WTC11 (cell line): ENCODE data around the gene ITFG1. TPM values are rescaled to one million over a fixed set of nuclear protein-coding genes. Genes with fewer than 3 reads are reported as not detected.
"Not testable (repeated sequence)": the region's sequence is repeated elsewhere in the genome, so short reads cannot be mapped to it uniquely, and the experiment has no call there.

Source experiments
- ATAC-seq: fragments of 200-7000 bp; cut with Tn5 transposase; 2 replicates; pipeline ENCODE4 v1.10.0; 2021; ENCODE audit warnings: mild to moderate bottlenecking, moderate library complexity
- CTCF ChIA-PET: fragments of 300-600 bp; sonication (Branson Sonifier 250); formaldehyde crosslinking; loops from one replicate; lab custom pipeline; 2021; ENCODE audit warnings: antibody characterized with exemption; lab: Charles Lee
- POLR2A ChIA-PET: fragments of 350-600 bp; sonication (Branson Sonifier 250); formaldehyde crosslinking; loops from one replicate; lab custom pipeline; 2021; ENCODE audit warnings: antibody characterized with exemption; lab: Charles Lee
- DNase-seq: peaks from one replicate; pipeline ENCODE4 v3.0.0; 2021; ENCODE audit warnings: low spot score
- H3K27ac Mint-ChIP-seq: 2 replicates; pipeline ENCODE4 v1.8.0; 2021; ENCODE audit warnings: mixed read lengths
- H3K27me3 Mint-ChIP-seq: 2 replicates; pipeline ENCODE4 v1.8.0; 2021; ENCODE audit warnings: low read depth, mild to moderate bottlenecking, moderate library complexity, mixed read lengths
- H3K36me3 Mint-ChIP-seq: 2 replicates; pipeline ENCODE4 v1.8.0; 2021; ENCODE audit warnings: mixed read lengths
- H3K4me1 Mint-ChIP-seq: 2 replicates; pipeline ENCODE4 v1.8.0; 2022; ENCODE audit warnings: mixed read lengths
- H3K4me3 Mint-ChIP-seq: 2 replicates; pipeline ENCODE4 v1.8.0; 2021; ENCODE audit warnings: mild to moderate bottlenecking, moderate library complexity, mixed read lengths
- H3K9me3 Mint-ChIP-seq: 2 replicates; pipeline ENCODE4 v1.8.0; 2021; ENCODE audit warnings: mixed read lengths
- ATF1 ChIP-seq: sonication (generic); formaldehyde crosslinking; IDR thresholded peaks from 2 replicates; pipeline ENCODE4 v1.8.1; 2023; ENCODE audit warnings: mild to moderate bottlenecking, moderate library complexity, missing genetic modification reagents
- ELF4 ChIP-seq: sonication (generic); formaldehyde crosslinking; IDR thresholded peaks from 2 replicates; pipeline ENCODE4 v1.8.1; 2022; ENCODE audit warnings: low read depth, mild to moderate bottlenecking, moderate library complexity, missing genetic modification reagents
- GABPB1 ChIP-seq: sonication (generic); formaldehyde crosslinking; IDR thresholded peaks from 2 replicates; pipeline ENCODE4 v1.8.1; 2023; ENCODE audit warnings: mild to moderate bottlenecking, missing genetic modification reagents
- JAZF1 ChIP-seq: fragments of 250-450 bp; sonication (Bioruptor Pico); IDR thresholded peaks from 2 replicates; pipeline ENCODE4 v1.9.0; 2021; ENCODE audit warnings: moderate library complexity, mild to moderate bottlenecking, inconsistent platforms
- ZNF138 ChIP-seq: sonication (generic); formaldehyde crosslinking; conservative IDR thresholded peaks from 2 replicates; pipeline ENCODE4 v1.8.1; 2022; ENCODE audit warnings: mild to moderate bottlenecking, moderate library complexity, missing genetic modification reagents
- ZNF219 ChIP-seq: sonication (generic); formaldehyde crosslinking; IDR thresholded peaks from 2 replicates; pipeline ENCODE4 v1.8.0; 2023; ENCODE audit warnings: missing genetic modification reagents, mild to moderate bottlenecking, borderline replicate concordance
- total RNA-seq: library from RNA; stranded (reverse); gene quantifications from 3 replicates; pipeline ENCODE4 v1.2.3, GENCODE V29; 2021
- TF ChIP-seq, protein P1 (sequence below): fragments of 250-450 bp; sonication (Bioruptor Pico); IDR thresholded peaks from 2 replicates; pipeline ENCODE4 v1.9.0; 2021; ENCODE audit warnings: mild to moderate bottlenecking
- TF ChIP-seq, protein P2 (sequence below): sonication (generic); formaldehyde crosslinking; IDR thresholded peaks from 2 replicates; pipeline ENCODE4 v1.8.1; 2022; ENCODE audit warnings: mild to moderate bottlenecking, moderate library complexity, missing genetic modification reagents
- TF ChIP-seq, protein P3 (sequence below): sonication (generic); formaldehyde crosslinking; IDR thresholded peaks from 2 replicates; pipeline ENCODE4 v1.8.1; 2022; ENCODE audit warnings: low read depth, mild to moderate bottlenecking, moderate library complexity, missing genetic modification reagents, borderline replicate concordance
- TF ChIP-seq, protein P4 (sequence below): sonication (generic); formaldehyde crosslinking; IDR thresholded peaks from 2 replicates; pipeline ENCODE4 v1.8.0; 2023; ENCODE audit warnings: mild to moderate bottlenecking, missing genetic modification reagents
- TF ChIP-seq, protein P5 (sequence below): sonication (generic); formaldehyde crosslinking; IDR thresholded peaks from 2 replicates; pipeline ENCODE4 v1.8.0; 2023; ENCODE audit warnings: missing genetic modification reagents, mild to moderate bottlenecking, borderline replicate concordance

The ITFG1 gene
- total RNA-seq, 1 experiment from 2014 or later, result 21.1 TPM

DNA sequence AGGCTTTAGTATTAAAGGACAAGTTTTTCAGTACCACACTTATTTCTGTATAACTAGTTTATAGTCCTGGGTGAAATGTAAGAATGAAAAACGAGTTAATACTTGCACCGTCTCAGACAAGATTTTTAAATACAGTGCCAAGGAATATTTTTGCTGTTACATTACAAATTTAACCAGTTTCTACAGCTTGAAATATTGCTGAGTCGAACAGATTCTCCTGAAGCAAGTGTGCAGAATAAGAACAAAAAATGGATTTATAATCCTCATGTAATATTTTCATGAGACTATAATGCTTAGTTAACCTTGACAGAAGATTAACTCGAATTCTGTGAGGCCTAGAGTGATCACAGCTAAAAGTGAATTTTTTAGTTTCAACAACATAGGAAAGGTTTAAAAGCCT is 320.2 kb downstream of the ITFG1 start (continued):
- TF ChIP-seq, protein P1, sequence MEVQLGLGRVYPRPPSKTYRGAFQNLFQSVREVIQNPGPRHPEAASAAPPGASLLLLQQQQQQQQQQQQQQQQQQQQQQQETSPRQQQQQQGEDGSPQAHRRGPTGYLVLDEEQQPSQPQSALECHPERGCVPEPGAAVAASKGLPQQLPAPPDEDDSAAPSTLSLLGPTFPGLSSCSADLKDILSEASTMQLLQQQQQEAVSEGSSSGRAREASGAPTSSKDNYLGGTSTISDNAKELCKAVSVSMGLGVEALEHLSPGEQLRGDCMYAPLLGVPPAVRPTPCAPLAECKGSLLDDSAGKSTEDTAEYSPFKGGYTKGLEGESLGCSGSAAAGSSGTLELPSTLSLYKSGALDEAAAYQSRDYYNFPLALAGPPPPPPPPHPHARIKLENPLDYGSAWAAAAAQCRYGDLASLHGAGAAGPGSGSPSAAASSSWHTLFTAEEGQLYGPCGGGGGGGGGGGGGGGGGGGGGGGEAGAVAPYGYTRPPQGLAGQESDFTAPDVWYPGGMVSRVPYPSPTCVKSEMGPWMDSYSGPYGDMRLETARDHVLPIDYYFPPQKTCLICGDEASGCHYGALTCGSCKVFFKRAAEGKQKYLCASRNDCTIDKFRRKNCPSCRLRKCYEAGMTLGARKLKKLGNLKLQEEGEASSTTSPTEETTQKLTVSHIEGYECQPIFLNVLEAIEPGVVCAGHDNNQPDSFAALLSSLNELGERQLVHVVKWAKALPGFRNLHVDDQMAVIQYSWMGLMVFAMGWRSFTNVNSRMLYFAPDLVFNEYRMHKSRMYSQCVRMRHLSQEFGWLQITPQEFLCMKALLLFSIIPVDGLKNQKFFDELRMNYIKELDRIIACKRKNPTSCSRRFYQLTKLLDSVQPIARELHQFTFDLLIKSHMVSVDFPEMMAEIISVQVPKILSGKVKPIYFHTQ, result no peak
- no peak for TF ChIP-seq JAZF1 (CRISPR knock-in tag)

DNA sequence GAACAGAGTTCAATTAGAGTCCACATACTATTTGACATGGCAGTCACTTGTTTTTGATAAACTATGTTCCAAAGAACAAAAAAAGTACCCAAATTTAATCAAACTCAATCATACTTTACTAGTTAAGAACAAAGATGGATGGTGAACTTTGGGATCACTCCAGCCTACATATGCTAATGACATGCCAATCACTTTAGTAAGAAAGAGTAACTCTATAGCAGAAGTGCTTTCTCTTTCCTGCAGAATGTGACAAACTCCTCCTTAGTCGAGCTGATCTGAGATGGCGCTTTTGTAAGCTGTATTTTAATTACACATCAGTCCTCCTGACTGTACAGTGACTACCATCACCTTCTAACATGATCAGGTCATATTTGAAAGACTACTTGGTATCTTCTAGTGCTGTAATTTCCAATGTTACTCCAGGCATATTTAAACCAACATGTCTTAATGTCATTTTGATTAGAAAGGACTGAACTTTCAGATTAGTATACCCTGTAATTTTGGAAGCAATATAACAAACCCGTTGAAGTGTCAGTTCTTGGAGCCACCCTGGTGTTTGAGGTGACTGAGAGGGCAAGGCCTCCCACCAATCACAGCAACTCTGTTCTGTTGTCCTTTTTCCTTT is 321.2 kb downstream of the ITFG1 start:
- H3K36me3 Mint-ChIP-seq, result no peaks in the 10 kb centered on the region
- ChIA-PET CTCF (no interaction called here), POLR2A (no interaction called here)
- 0 out of 2 replicates have a peak overlapping the region, but pooled peaks have one; percentile 30 for H3K27ac Mint-ChIP-seq
- TF ChIP-seq ZNF219 (CRISPR knock-in tag) (no peak), ATF1 (CRISPR knock-in tag) (no peak), ZNF138 (no peak), ELF4 (CRISPR knock-in tag) (no peak), GABPB1 (CRISPR knock-in tag) (no peak)
- TF ChIP-seq, protein P2, sequence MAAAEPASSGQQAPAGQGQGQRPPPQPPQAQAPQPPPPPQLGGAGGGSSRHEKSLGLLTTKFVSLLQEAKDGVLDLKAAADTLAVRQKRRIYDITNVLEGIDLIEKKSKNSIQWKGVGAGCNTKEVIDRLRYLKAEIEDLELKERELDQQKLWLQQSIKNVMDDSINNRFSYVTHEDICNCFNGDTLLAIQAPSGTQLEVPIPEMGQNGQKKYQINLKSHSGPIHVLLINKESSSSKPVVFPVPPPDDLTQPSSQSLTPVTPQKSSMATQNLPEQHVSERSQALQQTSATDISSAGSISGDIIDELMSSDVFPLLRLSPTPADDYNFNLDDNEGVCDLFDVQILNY, result no peak
- TF ChIP-seq, protein P3, sequence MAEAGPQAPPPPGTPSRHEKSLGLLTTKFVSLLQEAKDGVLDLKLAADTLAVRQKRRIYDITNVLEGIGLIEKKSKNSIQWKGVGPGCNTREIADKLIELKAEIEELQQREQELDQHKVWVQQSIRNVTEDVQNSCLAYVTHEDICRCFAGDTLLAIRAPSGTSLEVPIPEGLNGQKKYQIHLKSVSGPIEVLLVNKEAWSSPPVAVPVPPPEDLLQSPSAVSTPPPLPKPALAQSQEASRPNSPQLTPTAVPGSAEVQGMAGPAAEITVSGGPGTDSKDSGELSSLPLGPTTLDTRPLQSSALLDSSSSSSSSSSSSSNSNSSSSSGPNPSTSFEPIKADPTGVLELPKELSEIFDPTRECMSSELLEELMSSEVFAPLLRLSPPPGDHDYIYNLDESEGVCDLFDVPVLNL, result no peak
- TF ChIP-seq, protein P4, sequence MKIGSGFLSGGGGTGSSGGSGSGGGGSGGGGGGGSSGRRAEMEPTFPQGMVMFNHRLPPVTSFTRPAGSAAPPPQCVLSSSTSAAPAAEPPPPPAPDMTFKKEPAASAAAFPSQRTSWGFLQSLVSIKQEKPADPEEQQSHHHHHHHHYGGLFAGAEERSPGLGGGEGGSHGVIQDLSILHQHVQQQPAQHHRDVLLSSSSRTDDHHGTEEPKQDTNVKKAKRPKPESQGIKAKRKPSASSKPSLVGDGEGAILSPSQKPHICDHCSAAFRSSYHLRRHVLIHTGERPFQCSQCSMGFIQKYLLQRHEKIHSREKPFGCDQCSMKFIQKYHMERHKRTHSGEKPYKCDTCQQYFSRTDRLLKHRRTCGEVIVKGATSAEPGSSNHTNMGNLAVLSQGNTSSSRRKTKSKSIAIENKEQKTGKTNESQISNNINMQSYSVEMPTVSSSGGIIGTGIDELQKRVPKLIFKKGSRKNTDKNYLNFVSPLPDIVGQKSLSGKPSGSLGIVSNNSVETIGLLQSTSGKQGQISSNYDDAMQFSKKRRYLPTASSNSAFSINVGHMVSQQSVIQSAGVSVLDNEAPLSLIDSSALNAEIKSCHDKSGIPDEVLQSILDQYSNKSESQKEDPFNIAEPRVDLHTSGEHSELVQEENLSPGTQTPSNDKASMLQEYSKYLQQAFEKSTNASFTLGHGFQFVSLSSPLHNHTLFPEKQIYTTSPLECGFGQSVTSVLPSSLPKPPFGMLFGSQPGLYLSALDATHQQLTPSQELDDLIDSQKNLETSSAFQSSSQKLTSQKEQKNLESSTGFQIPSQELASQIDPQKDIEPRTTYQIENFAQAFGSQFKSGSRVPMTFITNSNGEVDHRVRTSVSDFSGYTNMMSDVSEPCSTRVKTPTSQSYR, result no peak
- TF ChIP-seq, protein P5, sequence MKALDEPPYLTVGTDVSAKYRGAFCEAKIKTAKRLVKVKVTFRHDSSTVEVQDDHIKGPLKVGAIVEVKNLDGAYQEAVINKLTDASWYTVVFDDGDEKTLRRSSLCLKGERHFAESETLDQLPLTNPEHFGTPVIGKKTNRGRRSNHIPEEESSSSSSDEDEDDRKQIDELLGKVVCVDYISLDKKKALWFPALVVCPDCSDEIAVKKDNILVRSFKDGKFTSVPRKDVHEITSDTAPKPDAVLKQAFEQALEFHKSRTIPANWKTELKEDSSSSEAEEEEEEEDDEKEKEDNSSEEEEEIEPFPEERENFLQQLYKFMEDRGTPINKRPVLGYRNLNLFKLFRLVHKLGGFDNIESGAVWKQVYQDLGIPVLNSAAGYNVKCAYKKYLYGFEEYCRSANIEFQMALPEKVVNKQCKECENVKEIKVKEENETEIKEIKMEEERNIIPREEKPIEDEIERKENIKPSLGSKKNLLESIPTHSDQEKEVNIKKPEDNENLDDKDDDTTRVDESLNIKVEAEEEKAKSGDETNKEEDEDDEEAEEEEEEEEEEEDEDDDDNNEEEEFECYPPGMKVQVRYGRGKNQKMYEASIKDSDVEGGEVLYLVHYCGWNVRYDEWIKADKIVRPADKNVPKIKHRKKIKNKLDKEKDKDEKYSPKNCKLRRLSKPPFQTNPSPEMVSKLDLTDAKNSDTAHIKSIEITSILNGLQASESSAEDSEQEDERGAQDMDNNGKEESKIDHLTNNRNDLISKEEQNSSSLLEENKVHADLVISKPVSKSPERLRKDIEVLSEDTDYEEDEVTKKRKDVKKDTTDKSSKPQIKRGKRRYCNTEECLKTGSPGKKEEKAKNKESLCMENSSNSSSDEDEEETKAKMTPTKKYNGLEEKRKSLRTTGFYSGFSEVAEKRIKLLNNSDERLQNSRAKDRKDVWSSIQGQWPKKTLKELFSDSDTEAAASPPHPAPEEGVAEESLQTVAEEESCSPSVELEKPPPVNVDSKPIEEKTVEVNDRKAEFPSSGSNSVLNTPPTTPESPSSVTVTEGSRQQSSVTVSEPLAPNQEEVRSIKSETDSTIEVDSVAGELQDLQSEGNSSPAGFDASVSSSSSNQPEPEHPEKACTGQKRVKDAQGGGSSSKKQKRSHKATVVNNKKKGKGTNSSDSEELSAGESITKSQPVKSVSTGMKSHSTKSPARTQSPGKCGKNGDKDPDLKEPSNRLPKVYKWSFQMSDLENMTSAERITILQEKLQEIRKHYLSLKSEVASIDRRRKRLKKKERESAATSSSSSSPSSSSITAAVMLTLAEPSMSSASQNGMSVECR, result no peak
- no peak for ATAC-seq
- H3K4me1 Mint-ChIP-seq, result peaks cover 24% of the 10 kb centered on the region
- H3K9me3 Mint-ChIP-seq, result no peaks in the 10 kb centered on the region
- DNase-seq, result no peak
- no peak overlapping the region for H3K4me3 Mint-ChIP-seq
- H3K27me3 Mint-ChIP-seq, result peaks cover 16% of the 10 kb centered on the region

DNA sequence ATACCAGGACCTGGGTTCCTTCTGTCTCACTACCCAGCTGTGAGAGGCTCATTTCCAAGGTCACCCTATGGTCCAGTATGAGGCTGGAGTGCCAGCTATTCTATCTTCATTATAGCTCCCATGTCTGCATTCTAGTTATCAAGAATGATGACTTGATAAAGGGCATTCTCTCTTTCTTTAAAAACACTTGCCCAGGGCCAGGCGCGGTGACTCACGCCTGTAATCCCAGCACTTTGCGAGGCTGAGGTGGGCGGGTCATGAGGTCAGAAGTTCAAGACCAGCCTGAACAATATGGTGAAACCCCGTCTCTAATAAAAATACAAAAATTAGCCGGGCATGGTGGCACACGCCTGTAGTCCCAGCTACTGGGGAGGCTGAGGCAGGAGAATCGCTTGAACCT is 322.9 kb downstream of the ITFG1 start:
- ATAC-seq, DNase-seq, POLR2A ChIA-PET, H3K36me3 Mint-ChIP-seq, CTCF ChIA-PET, H3K4me3 Mint-ChIP-seq, H3K9me3 Mint-ChIP-seq, H3K27ac Mint-ChIP-seq: not testable (repeated sequence)
- peaks cover 23% of the 10 kb centered on the region for H3K4me1 Mint-ChIP-seq
- H3K27me3 Mint-ChIP-seq, result peaks cover 11% of the 10 kb centered on the region
